Esophagus squamous epithelium (tissue), 5 donors: ENCODE measurements around the gene KIAA0753. TPM values are rescaled to one million over a fixed set of nuclear protein-coding genes. Genes with fewer than 3 reads are reported as not detected.
A peak's percentile ranks its signal among the peaks of the same experiment; 100 is the strongest.

Source experiments
- DNase-seq: peaks from one replicate; lab custom pipeline; 2025; lab: John Stamatoyannopoulos, UW
- H3K27ac ChIP-seq, 4 donors: fragments of 200-600 bp; sonication (generic); one replicate each; pipeline ENCODE4 v1.5.1; 2016 to 2019; ENCODE audit warnings: mild to moderate bottlenecking in 1 of 4
- H3K27me3 ChIP-seq, 4 donors: fragments of 200-600 bp; sonication (generic); 1 replicate in 3 of 4; 2 replicates in 1 of 4; pipeline versions ENCODE4 v1.5.1 to v1.6.0; 2017 to 2021; ENCODE audit warnings: antibody characterized with exemption in 1 of 4
- H3K36me3 ChIP-seq, 3 donors: fragments of 200-600 bp; sonication (generic); one replicate each; pipeline ENCODE4 v1.5.1; 2016 to 2019
- H3K4me1 ChIP-seq, 3 donors: fragments of 200-600 bp; sonication (generic); one replicate each; pipeline ENCODE4 v1.5.1; 2017 to 2019
- H3K4me3 ChIP-seq, 4 donors: fragments of 200-600 bp; sonication (generic); 1 replicate in 3 of 4; 2 replicates in 1 of 4; pipeline ENCODE4 v1.5.1; 2016 to 2019; ENCODE audit warnings: mild to moderate bottlenecking in 2 of 4, moderate library complexity in 1 of 4
- H3K9me3 ChIP-seq, 3 donors: fragments of 200-600 bp; sonication (generic); one replicate each; pipeline ENCODE4 v1.5.1; 2016 to 2019
- CTCF ChIP-seq, 6 experiments: fragments of 450-650 bp in 4 of 6; fragments of 200-600 bp in 2 of 6; sonication (generic) in 2 of 6; IDR thresholded peaks; one replicate each; pipeline ENCODE4 v1.5.1; 2016 to 2019; ENCODE audit warnings: antibody characterized with exemption in 6 of 6, mild to moderate bottlenecking in 4 of 6, moderate library complexity in 4 of 6
- POLR2A ChIP-seq, 4 donors: fragments of 450-650 bp; IDR thresholded peaks; one replicate each; pipeline ENCODE4 v1.6.1; 2017; ENCODE audit warnings: antibody characterized with exemption in 4 of 4, mild to moderate bottlenecking in 4 of 4, moderate library complexity in 3 of 4
- WGBS, 2 donors: methylation state at CpG; one replicate each; pipeline ENCODE4 v1.1.5; 2018; 5-methylcytosine and 5-hydroxymethylcytosine counted together
- intact Hi-C: fragments of 100-400 bp; cut with DNase I; formaldehyde crosslinking; loops from one replicate; pipeline ENCODE4 v1.15.0; 2022
- total RNA-seq, 4 donors: library from RNA; depleted of rRNA; stranded (reverse); fragments of >200 nt; gene quantifications; one replicate each; pipeline ENCODE4 v1.1.0, GENCODE V29; 2016
- donor health status: DM: yes; HTN: yes; CAD: no.

KIAA0753 gene
- total RNA-seq, 4 donors from 2014 or later = 8.1 to 17.4 (median 11.4) TPM

DNA sequence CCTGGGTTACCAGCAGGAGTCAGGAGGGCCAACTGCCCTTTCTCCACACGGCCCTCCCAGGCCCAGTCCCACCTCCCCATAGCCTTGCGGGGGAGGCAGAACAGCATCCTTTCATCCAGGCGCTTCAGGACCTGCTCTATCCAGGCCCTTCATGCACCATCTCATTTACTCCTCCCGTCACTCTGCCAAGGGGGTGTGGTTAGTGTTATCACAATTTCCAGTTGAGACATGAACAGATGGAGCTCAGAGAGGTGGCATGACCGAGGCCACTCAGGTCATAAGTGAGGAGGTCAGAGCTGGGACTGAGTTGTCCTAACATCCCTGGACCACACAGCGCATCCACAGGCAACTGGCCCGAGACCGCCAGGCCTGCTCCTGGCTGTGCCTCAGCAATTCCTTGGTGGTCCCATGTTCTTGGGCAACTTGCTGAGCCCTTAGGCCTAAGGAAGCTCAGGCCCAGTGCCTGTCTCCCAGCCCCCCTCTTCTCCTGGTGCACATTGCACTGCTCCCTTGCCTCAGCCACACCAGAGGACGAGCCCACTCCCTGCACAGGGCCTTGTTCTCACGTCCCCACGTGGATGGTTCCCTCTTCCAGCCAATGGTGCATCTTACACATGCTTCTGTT is 34.8 kb upstream of the KIAA0753 start:
- Histone ChIP-seq H3K4me1 (peaks cover 0 to 43% (median 8%) of the 10 kb centered on the region in 3 donors), H3K9me3 (no peaks in the 10 kb centered on the region), H3K27me3 (peaks cover 0 to 33% (median 0%) of the 10 kb centered on the region in 4 donors), H3K4me3 (no peak overlapping the region), H3K27ac (no peak overlapping the region), H3K36me3 (no peaks in the 10 kb centered on the region)
- WGBS, 2 donors = 68 to 71% methylated on average over 6 to 10 of the region's 11 CpGs
- DNase-seq = no peak
- intact Hi-C loops = no loop called here
- no peak for TF ChIP-seq POLR2A (IDR thresholded peaks at IDR 0.05)

GRCh38 chr17:6674586-6674985 is 34.1 kb upstream of the KIAA0753 start:
- intact Hi-C loops = no loop called here
- Histone ChIP-seq H3K27me3 (peaks cover 0 to 31% (median 0%) of the 10 kb centered on the region in 4 donors), H3K4me1 (peaks cover 0 to 46% (median 8%) of the 10 kb centered on the region in 3 donors), H3K9me3 (no peaks in the 10 kb centered on the region), H3K27ac (no peak overlapping the region), H3K36me3 (no peaks in the 10 kb centered on the region), H3K4me3 (no peak overlapping the region)
- DNase-seq = no peak
- WGBS, 2 donors = 100% methylated on average over 1 of the region's 13 CpGs; no CpG with 5 or more reads in 1 of the 2 donors
- TF ChIP-seq CTCF (IDR thresholded peaks at IDR 0.05) (no peak), POLR2A (IDR thresholded peaks at IDR 0.05) (no peak)

DNA sequence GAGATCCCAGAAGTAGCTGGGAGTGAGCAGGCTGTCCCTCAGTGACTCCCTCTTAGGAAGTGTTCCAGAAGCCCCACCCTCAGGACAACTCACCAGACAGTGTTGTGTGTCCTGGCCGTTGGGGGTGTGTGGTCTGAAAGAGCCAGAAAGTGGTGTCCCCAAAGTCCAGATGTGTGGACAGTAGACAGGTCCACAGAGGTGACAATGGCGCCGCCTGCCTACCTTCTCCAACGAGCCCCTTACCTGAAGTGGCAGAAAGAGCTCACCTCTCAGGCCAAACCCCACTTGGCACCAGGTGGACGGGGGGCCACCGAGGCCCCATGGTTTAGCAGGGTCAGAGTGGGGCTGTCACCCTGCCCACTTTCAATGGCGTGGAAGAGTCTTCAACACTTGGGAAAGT is 30.9 kb upstream of the KIAA0753 start:
- no peak for DNase-seq
- no peak for TF ChIP-seq CTCF (IDR thresholded peaks at IDR 0.05)
- no peak for TF ChIP-seq POLR2A (IDR thresholded peaks at IDR 0.05)
- Histone ChIP-seq H3K27me3 (peaks cover 0 to 2% (median 0%) of the 10 kb centered on the region in 4 donors), H3K4me3 (no peak overlapping the region), H3K27ac (peak overlapping the region; percentile 31 to 90 (median 79)), H3K4me1 (peaks cover 11 to 60% (median 11%) of the 10 kb centered on the region in 3 donors), H3K9me3 (no peaks in the 10 kb centered on the region), H3K36me3 (no peaks in the 10 kb centered on the region)
- intact Hi-C loops = no loop called here
- 79 to 90% methylated on average over 2 of the region's 7 CpGs for WGBS, 2 donors

GRCh38 chr17:6670999-6671398 is 30.5 kb upstream of the KIAA0753 start:
- Histone ChIP-seq H3K36me3 (no peaks in the 10 kb centered on the region), H3K27ac (peak overlapping the region; percentile 31 to 90 (median 79)), H3K4me3 (no peak overlapping the region), H3K27me3 (no peaks in the 10 kb centered on the region), H3K9me3 (no peaks in the 10 kb centered on the region), H3K4me1 (peaks cover 11 to 64% (median 14%) of the 10 kb centered on the region in 3 donors)
- no peak for DNase-seq
- WGBS, 2 donors = 59 to 63% methylated on average over 5 to 6 of the region's 6 CpGs
- TF ChIP-seq CTCF (IDR thresholded peaks at IDR 0.05) (no peak), POLR2A (IDR thresholded peaks at IDR 0.05) (no peak)
- intact Hi-C loops = no loop called here

- no peaks in the 10 kb centered on the region for H3K27me3 ChIP-seq
- peaks cover 11 to 68% (median 14%) of the 10 kb centered on the region in 3 donors for H3K4me1 ChIP-seq
- no peaks in the 10 kb centered on the region for H3K36me3 ChIP-seq
- H3K27ac ChIP-seq = peak overlapping the region; percentile 31 to 90 (median 79)
- H3K4me3 ChIP-seq = no peak overlapping the region
- TF ChIP-seq POLR2A (IDR thresholded peaks at IDR 0.05) = no peak
- no peak for TF ChIP-seq CTCF (IDR thresholded peaks at IDR 0.05)
- no peaks in the 10 kb centered on the region for H3K9me3 ChIP-seq
- intact Hi-C loops = no loop called here
- WGBS, 2 donors = 83 to 86% methylated on average over 8 of the region's 8 CpGs
- DNase-seq = no peak
Measured at GRCh38 chr17:6670571-6670970, 30.1 kb upstream of the KIAA0753 start.
